ENCODE data around the gene PSD4.

GRCh38 chr2:113209646-113210171, 35.9 kb downstream of the PSD4 start:
- no peak for TF ChIP-seq ZNF274 (IDR thresholded peaks at IDR 0.05; ENCODE audit: low read depth, low read length)
- TF ChIP-seq YY1 (IDR thresholded peaks at IDR 0.05; ENCODE audit: insufficient read depth, insufficient read length): no peak
- TF ChIP-seq SUZ12 (IDR thresholded peaks at IDR 0.05; ENCODE audit: extremely low read depth, insufficient read depth, insufficient read length): no peak

Data from NT2/D1 (cell line).